Fibroblast of lung (primary cell): ENCODE data around the gene TMEM26.

Experiments used
- CTCF ChIP-seq, 2 donors: IDR thresholded peaks in 1 of 2; conservative IDR thresholded peaks in 1 of 2; 1 replicate in 1 of 2; 2 replicates in 1 of 2; pipeline ENCODE4 v1.5.1; 2011 to 2012; ENCODE audit warnings: low read length in 2 of 2, control low read depth in 1 of 2, inconsistent platforms in 1 of 2, low read depth in 1 of 2, mild to moderate bottlenecking in 1 of 2
- EZH2 ChIP-seq: IDR thresholded peaks from 2 replicates; pipeline ENCODE4 v1.5.1; 2012; ENCODE audit warnings: low read length, control low read depth, mild to moderate bottlenecking; ENCODE audit errors: missing control alignments

GRCh38 chr10:61465901-61466632 lies 12.9 kb upstream of the TMEM26 start:
- TF ChIP-seq CTCF (conservative IDR thresholded peaks at IDR 0.05 in 1 of 2, IDR thresholded peaks at IDR 0.05 in 1 of 2; ENCODE audit: low read depth in 1 of 2, low read length in 2 of 2) (no peak), EZH2 (no peak)
